GM18867 (cell line): ENCODE data around the gene ATP8A2.
"Not testable (repeated sequence)": the region's sequence is repeated elsewhere in the genome, so short reads cannot be mapped to it uniquely, and the experiment has no call there.

ENCODE experiments used
- ATAC-seq: cut with Tn5 transposase; IDR thresholded peaks from one replicate; pipeline ENCODE4 v1.9.1; 2021; ENCODE audit warnings: mild to moderate bottlenecking, moderate library complexity; ENCODE audit not compliant: unreplicated experiment

Gene ATP8A2

DNA sequence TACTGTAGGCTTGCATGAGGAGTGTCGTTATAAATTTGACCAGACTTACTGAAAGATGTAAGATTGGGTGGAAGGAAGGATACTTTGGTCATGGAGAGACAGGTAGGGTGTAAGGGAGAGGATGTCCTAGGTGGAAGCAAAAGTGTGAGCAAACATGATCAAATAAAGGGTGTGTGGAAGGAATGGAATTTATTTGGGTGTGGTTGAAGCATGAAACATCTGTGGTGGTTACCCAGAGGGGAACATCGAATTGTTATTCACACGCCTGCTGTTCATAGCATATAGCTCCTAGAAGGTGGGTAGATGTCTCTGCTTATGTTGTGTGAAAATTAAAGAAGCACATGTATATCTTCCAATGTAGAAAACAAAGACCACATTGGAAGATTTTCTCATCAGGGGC, 157.7 kb downstream of the ATP8A2 start:
- ATAC-seq, result no peak

DNA sequence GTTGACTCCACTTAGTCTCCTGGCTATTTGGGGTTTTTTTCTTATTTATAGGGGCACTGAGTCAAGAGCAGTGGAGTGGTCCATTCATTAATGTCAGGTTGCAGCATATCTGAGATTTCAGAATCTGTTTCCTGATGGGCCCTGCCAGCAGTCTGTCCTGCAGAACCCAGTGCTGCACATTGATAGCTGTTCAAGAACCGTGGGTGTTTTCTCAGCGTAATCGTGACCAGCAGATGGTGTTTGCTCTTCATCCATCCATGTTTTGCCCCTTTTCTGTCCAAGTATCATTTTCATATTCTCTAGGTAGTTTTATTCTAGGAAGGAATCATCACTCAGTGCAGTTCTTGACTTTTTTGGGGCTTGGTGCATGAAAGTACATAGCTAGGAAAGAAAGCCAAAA, 166.5 kb downstream of the ATP8A2 start:
- no peak for ATAC-seq

DNA sequence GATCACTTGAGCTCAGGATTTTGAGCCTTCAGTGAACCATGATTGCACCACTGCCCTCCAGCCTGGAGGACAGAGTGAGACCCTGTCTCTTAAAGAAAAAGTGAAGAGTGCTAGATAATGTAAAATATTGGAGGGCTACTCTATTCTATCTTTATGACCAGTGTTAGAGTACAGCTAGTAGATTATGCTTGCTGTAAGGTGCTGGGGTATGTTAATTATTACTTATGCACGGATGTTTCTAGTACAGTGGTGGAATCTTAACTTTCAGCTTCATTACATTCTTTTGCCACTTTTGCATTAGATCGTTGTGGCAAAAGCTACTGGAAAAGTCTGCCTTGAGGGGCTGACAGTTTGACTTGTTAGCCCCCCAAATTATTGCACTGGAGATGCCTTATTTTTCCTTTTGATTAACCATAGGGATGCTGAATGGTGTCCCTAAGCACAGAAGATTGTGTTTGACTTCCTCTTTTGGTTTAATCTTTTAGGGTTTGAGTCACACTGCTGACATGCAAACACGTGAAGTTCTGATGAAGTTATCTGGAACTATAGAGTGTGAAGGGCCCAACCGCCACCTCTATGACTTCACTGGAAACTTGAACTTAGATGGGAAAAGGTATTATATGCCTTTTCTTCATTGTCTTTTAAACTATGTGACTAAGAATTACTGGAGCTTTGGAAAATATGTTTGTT, 169.8 kb downstream of the ATP8A2 start:
- peak; percentile 87 for ATAC-seq

DNA sequence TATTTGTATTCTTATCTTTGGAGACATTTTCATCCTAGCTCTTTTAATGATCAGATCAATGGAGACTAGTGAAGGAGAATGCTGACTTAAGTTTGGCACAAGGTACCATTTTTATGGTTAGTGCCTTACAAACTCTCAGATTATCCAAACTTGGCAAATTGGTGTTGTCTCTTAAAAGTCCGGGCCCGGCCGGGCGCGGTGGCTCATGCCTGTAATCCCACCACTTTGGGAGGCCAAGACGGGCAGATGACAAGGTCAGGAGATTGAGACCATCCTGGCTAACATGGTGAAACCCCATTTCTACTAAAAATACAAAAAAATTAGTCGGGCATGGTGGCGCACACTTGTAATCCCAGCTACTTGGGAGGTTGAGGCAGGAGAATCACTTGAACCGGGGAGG, 177.2 kb downstream of the ATP8A2 start:
- ATAC-seq, result not testable (repeated sequence)

DNA sequence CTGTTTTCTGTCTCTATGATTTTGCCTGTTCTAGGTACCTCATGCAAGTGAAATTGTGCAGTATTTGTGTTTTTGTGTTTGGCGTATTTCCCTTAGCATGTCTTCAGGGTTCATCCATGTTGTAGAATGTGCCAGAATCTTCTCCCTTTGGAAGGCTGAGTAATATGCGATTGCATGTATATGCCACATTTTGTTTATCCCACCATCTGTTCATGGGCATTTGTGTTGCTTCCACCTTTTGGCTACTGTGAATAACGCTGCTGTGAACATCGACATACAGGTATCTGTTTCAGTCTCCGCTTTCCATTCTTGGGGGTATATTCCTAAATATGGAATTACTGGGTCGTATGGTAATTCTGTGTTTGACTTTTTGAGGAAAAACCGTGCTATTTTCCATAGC, 190.0 kb downstream of the ATP8A2 start:
- no peak for ATAC-seq

DNA sequence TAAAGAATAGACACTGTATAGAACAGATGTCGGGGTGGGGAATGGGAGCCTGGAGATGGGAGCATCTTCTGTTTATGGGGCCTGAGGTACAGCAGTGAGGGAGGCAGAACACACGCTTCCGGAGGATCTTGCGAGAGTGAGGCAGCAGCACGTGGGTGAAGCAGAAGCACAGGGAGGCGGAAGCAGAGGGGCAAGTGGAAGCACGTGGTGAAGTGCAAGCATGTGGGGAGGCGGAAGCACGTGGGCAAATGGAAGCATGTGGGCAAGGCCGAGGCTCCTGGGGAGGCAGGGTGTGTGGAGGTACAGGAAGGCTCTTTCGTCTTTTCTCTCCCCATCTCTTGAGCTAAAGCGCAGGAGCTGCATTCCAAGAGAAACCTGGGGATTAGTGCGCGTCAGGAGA, 198.4 kb downstream of the ATP8A2 start:
- no peak for ATAC-seq

DNA sequence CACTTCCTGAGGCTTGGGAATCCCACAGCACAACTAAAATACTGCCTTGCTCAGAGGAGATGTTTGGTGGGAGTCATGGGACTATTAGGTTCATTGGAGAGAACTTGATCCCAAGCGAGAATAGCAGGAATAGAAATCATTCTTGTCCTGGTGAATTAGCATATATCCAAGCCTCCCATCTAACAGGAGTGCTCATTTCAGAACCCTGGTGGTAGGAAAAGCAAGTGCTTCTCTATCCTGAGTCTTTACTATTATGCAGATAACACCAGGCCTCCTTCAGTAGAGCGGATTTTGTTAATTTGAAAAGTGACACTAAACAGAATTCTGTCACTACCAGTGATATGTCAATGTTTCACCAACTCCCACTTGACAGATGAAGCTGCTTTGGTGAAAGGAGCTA, 199.5 kb downstream of the ATP8A2 start:
- no peak for ATAC-seq

DNA sequence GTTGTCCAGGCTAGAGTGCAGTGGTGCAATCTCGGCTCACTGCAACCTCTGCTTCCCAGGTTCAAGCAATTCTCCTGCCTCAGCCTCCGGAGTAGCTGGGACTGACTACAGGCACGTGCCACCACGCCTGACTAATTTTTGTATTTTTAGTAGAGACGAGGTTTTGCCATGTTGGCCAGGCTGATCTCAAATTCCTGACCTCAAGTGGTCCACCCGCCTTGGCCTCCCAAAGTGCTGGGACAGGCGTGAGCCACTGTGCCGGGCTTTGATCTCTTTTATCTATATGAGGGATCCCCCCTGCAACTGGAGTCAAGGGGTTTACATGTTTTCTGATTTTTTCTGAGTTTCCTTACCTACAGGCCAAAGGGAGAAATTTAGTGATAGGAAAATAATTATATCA, 200.4 kb downstream of the ATP8A2 start:
- ATAC-seq, result not testable (repeated sequence)

DNA sequence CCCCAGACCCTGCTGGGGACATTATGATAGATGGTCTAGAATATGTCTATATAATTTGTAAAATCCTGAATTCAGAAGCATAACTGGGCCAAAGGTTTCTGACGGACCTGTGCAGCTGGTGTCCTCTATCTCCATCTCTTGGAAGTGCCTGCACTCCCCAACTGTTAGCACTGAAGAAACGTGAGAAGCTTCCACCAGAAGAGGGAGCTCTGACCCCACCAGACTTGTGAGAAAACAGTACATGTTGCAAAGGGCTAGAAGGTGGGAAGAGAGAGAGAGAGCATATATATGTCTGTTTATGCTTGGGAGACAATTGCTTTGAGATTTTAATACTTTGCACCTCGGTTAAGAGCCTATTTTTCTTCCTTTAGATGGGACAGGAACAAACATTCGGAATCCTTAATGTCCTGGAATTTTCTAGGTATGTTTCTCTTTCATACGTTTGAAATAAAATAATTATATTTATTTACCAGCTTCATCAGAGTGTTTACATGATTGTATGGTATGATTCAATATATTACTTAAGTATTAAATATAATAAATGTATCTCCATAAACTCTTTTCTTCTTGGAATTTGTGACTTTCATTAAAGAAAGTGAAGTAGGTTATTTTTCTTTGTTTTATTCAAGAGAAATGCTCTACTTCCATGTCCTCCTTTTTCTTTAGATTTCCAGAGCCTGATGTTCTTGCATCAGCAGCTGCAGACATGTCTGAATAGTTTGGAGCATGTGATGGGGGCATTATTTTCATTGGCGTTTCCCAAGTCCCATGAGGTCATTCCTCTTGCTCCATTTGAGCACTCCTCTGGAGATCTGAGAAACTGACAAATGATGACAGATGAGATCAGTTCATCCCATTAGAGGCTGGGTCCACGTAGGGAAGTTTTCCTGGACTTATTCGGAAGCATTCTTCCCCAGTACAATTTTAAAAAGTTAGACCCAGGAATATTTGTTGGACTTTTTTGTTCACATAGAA, 202.9 kb downstream of the ATP8A2 start:
- ATAC-seq, result peak; percentile 82

DNA sequence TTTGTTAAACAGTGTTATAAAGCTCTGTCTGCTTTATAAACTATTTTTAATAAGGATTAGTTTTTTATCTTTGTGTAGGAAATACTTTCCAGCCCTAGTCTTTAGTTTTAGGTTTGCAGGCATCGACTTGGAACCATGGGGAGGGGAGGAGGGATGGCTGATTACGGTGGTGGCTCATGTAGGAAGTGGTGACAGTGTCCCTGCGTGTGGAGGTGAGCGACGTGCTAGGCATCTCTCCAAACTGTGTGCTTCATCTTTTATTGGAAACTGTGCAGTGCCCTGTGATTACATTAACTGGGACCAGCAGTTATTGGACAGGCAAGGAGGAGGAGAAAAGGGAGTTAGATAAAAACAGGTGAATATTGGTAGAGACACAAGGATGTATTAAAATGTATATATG, 203.8 kb downstream of the ATP8A2 start:
- ATAC-seq, result no peak

DNA sequence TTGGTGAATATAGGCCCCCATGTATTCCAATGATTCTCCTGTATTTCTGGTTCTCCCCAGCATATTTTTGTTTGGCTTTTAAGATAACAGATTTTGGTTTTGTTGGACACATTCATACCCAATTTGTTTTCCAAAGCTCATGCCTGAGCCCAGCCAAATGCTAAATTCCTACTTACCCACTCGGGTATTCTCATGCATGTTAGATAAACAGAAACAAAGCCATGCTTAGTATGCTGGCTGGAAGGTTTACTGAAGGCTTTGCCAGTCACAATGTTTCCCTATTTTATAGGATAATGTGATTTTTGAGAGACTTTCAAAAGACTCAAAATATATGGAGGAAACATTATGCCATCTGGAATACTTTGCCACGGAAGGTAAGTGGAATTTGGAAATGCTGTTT, 206.8 kb downstream of the ATP8A2 start:
- ATAC-seq, result no peak

DNA sequence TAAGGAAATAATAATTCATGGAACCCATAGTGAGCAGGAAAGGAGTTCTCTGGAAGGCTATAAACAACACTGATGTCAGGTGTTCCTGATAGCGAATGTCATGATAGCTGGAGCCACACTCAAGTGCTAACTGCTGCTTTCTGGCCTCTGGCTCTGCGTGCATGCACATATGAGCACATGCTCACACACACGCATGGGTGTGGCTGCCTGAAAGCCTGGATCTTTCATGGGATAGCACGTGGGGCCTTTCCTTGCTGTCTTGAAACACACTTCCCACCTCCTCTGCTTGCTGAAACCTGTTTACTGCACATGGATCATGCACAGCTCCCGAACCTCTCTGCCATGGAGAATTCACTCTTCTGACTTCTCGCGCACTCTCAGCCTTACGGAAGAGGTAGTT, 207.4 kb downstream of the ATP8A2 start:
- ATAC-seq, result no peak

DNA sequence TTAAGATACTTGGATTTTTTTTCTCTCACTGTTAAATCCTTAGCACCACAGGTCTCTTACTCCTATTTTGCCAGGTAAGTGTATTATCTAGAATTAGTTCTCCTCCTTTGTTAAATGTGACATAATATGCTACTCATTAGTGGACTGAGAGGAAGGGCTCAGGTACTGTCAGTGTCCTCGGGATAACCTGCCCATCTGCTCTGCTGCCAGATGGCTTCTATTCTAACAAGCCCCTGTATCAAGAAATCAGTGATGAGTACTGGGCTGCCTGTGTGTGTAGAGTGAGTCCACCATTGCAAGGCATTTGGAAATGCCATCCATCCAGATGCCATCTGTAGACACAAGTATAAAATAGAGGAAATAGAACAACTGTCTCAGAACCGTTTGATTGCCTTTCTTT, 209.6 kb downstream of the ATP8A2 start:
- no peak for ATAC-seq

DNA sequence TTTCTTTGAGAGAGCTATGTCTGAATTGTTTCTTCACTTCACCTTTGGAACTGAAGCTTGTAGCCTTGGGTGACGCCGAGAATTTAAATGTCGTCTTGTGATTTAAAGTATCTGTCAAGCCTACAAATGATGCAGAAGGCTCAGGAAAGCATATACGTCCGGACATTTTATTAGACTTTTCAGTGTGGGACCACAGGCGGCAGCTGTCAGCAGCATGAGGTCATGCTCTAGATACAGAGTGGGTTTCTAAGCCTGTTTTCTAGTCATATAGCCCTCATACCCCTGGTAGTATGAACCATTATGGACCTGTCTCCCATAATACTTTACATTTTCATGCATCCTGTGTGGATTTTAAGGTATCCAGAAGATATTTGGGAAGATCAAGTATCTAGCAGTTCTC, 212.3 kb downstream of the ATP8A2 start:
- ATAC-seq, result no peak

DNA sequence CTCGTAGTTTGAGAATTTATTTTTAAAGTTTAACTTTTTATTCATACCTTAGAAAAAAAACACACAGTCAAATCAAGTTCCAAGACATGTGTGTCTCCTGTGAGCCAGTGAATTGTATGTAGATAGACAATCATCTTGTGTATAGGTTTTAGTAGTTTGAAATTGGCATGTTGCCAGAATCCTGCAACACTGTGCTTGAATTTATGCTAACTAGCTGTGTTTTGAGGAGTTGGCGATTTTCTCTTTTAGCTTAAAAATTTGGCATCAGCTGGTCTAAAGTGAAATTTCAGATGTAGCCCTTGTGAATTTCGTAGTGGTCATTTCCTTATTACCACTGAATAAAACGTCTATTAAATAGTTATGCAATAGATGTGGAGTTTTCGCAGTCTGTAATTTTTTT, 213.2 kb downstream of the ATP8A2 start:
- no peak for ATAC-seq

DNA sequence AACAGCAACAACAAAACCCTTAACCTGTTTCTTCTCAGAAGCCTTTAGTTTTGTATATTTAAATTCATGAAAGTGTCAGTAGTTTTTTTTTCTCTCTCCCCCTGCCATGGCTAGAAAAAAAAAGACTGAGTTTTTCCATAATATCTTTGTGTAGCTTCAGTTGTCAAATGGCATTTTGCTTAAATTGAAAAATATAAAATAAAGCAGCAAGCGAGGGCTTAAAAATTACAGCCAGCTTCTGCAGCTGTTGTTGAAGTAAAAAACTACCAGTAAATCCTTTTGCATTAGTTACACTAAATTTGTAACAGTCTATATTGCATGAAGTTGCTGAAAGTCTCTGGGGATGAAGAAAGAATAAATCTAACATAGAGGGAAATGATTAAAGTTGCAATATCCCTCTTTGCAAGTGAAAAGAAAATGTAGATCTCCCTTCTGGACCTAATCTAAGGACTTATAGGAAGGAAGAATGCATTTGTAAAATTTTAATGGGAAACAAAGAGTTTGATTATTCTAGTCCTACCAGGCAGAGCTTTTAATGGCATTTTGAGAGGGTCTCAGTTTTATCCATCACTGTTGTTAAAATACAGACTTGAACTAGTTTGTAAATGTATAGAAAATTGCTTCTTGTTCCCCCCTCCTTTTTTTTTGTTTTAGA, 215.7 kb downstream of the ATP8A2 start:
- ATAC-seq, result no peak

DNA sequence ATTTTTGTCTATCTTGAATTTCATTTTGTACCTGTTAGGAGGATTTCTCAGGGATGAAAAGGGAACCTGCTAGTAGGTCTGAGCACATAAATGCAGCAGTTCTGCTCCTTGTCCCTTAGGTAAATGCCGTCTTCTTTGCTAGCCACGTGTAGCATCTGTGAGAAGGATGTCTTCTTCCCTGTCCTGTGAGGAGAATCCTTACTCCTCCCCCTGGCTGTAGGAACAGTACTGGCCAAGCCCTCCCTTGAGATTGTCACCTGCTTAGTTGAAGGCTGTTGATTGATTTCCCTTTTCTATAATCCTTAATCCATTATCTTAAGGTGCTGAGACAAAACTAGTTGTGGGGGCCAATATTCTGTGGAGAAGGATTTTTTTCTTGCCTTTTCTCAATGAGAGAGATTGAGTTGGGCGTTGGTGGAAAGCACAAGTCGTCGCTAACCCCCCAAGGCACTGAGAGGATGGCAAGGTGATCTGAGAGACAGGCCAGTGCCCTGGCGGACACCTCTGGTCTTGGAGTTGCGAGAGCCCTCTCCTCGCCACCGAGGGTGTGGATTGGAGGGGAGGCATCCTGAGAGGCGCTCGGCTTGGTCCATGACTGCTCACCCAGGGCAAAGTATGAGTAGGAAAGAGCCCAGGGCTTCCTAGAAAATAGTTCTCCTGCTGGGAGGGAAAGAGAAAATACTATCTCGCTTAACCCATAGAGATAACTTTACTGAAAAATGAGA, 216.7 kb downstream of the ATP8A2 start:
- no peak for ATAC-seq

DNA sequence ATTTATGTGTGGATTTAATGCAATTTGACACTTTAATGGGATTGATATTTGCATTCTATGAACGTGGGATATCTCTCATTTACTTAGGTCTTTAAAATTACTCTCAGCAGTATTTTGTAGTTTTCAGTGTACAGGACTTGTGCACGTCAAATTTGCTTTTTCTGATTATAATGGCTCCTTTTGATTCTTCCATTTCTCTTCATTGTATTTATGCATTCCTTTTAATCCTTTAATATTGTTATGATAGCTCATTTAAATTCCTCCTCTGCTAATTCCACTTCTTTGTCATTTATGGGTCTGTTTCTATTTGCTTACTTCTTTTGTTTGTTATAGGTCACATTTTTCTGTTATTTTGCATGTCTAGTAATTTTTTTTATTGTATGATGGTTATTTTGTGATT, 226.6 kb downstream of the ATP8A2 start:
- no peak for ATAC-seq

DNA sequence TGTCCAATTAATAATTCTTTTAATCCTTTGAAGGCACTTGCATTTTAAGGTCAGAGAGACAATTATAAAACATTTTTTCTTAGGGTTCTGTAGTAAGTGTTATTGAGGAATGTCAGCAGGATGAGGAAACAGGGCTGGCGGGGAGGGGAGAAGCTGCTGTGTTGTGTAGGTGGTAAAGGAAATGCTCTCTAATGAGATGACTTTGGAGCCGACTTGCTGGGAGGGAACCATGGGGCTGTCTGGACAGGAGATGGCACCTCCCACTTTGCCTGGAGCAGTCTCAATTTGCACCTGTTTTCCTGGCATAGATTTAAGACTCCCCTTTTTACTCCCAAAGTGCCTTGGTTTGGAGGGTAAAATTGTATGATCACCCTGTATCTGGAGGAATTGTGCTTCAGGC, 230.4 kb downstream of the ATP8A2 start:
- ATAC-seq, result no peak

DNA sequence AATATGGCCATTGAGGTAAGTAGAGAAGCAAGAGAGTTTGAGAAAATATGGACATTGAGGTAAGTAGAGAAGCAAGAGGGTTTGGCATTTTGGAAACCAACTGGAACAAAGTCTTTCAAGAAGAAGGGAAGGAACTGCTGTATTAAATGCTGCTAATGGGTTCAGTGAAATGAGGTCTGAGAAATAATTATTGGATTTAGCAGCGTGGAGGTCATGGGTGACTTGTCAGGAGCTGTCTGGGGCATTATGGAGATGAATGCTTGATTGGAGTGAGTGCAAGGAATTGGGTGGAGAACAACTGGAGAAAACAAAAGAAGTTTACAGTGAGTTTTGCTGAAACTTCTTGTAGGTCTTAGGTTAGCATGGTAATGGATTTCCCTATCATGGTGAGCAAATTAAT, 232.3 kb downstream of the ATP8A2 start:
- ATAC-seq, result no peak

DNA sequence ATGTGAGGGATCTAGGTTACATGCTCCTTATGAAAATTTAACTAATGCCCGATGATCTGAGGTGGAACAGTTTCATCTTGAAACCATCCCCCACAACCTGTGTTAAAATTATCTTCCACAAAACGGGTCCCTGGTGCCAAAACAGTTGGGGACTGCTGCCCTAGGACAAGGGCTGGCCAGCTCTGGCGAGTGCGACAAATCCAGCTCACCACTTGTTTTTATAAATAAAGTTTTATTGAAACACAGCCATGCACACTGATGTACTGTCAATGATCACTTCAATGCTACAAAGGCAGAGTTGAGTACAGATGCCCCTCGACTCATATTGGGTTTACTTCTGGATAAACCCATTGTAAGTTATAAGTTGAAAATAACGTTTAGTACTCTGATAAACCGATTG, 235.3 kb downstream of the ATP8A2 start:
- no peak for ATAC-seq
